H9 (cell line): ENCODE data around the gene AADAT. TPM values are rescaled to one million over a fixed set of nuclear protein-coding genes. Genes with fewer than 3 reads are reported as not detected.

Experiments
- DNase-seq: peaks from one replicate; pipeline ENCODE4 v3.0.0-alpha.2; 2017
- H2AFZ ChIP-seq: one replicate; pipeline ENCODE4 v1.6.1; 2013; ENCODE audit warnings: mild to moderate bottlenecking, low read length, control low read depth, moderate library complexity
- H2AK5ac ChIP-seq: 2 replicates; pipeline ENCODE4 v1.6.1; 2013; ENCODE audit warnings: low read length, control low read depth, mixed read lengths; ENCODE audit not compliant: insufficient read length
- H2BK120ac ChIP-seq: one replicate; pipeline ENCODE4 v1.6.1; 2013; ENCODE audit warnings: low read depth, mild to moderate bottlenecking, low read length, control low read depth, inconsistent platforms; ENCODE audit not compliant: poor library complexity, severe bottlenecking
- H2BK12ac ChIP-seq: 2 replicates; pipeline ENCODE4 v1.6.1; 2013; ENCODE audit warnings: low read length, control low read depth, mixed read lengths, low read depth; ENCODE audit not compliant: insufficient read length
- H2BK15ac ChIP-seq: 2 replicates; pipeline ENCODE4 v1.6.1; 2013; ENCODE audit warnings: low read depth, low read length, control low read depth
- H2BK20ac ChIP-seq: one replicate; pipeline ENCODE4 v1.6.1; 2013; ENCODE audit warnings: low read depth, mild to moderate bottlenecking, low read length, control low read depth, inconsistent platforms; ENCODE audit not compliant: poor library complexity, severe bottlenecking
- H2BK5ac ChIP-seq: 2 replicates; pipeline ENCODE4 v1.6.1; 2013; ENCODE audit warnings: low read length, control low read depth, mixed read lengths; ENCODE audit not compliant: insufficient read length
- H3K14ac ChIP-seq: 2 replicates; pipeline ENCODE4 v1.6.1; 2013; ENCODE audit warnings: low read length, control low read depth; ENCODE audit not compliant: insufficient read depth
- H3K18ac ChIP-seq: 2 replicates; pipeline ENCODE4 v1.6.1; 2013; ENCODE audit warnings: low read depth, mild to moderate bottlenecking, mixed read lengths, low read length, control low read depth; ENCODE audit not compliant: insufficient read length
- H3K23ac ChIP-seq: 2 replicates; pipeline ENCODE4 v1.6.1; 2013; ENCODE audit warnings: low read length, control low read depth, mixed read lengths, low read depth; ENCODE audit not compliant: insufficient read length
- H3K23me2 ChIP-seq: 2 replicates; pipeline ENCODE4 v1.6.1; 2013; ENCODE audit warnings: low read depth, mild to moderate bottlenecking, mixed read lengths, low read length, control low read depth; ENCODE audit not compliant: insufficient read length, poor library complexity, severe bottlenecking
- H3K27ac ChIP-seq: 2 replicates; pipeline ENCODE4 v1.5.1; 2013; ENCODE audit warnings: low read length, control low read depth, mixed read lengths, low read depth; ENCODE audit not compliant: insufficient read length
- H3K27me3 ChIP-seq: 2 replicates; pipeline ENCODE4 v1.6.1; 2013; ENCODE audit warnings: low read length, control low read depth, inconsistent platforms; ENCODE audit not compliant: insufficient read depth
- H3K4ac ChIP-seq: 2 replicates; pipeline ENCODE4 v1.6.1; 2013; ENCODE audit warnings: low read depth, mild to moderate bottlenecking, control low read depth, inconsistent platforms, low read length, moderate library complexity
- H3K4me1 ChIP-seq: 2 replicates; pipeline ENCODE4 v1.6.1; 2013; ENCODE audit warnings: low read length, control low read depth, inconsistent platforms; ENCODE audit not compliant: insufficient read depth
- H3K4me2 ChIP-seq: 2 replicates; pipeline ENCODE4 v1.6.1; 2013; ENCODE audit warnings: low read length, control low read depth, mixed read lengths; ENCODE audit not compliant: insufficient read length, insufficient read depth
- H3K56ac ChIP-seq: 2 replicates; pipeline ENCODE4 v1.6.1; 2013; ENCODE audit warnings: low read depth, mild to moderate bottlenecking, mixed read lengths, low read length, control low read depth; ENCODE audit not compliant: insufficient read length
- H3K79me1 ChIP-seq: 2 replicates; pipeline ENCODE4 v1.6.1; 2013; ENCODE audit warnings: low read depth, mild to moderate bottlenecking, moderate library complexity, low read length, control low read depth, inconsistent platforms; ENCODE audit not compliant: insufficient read depth, poor library complexity, severe bottlenecking
- H3K79me2 ChIP-seq: 2 replicates; pipeline ENCODE4 v1.6.1; 2013; ENCODE audit warnings: low read length, control low read depth, inconsistent platforms; ENCODE audit not compliant: insufficient read depth
- H3K9ac ChIP-seq: 2 replicates; pipeline ENCODE4 v1.6.1; 2013; ENCODE audit warnings: low read length, control low read depth, mixed read lengths; ENCODE audit not compliant: insufficient read length; ENCODE audit errors: extremely low read depth
- H3K9me3 ChIP-seq: one replicate; pipeline ENCODE4 v1.6.1; 2013; ENCODE audit warnings: low read depth, low read length, inconsistent platforms; ENCODE audit not compliant: control insufficient read depth
- H3T11ph ChIP-seq: one replicate; pipeline ENCODE4 v1.6.1; 2013; ENCODE audit warnings: mild to moderate bottlenecking, low read length, control low read depth, inconsistent platforms
- H4K20me1 ChIP-seq: one replicate; pipeline ENCODE4 v1.6.1; 2013; ENCODE audit not compliant: control insufficient read depth, insufficient read length, insufficient read depth
- H4K5ac ChIP-seq: 2 replicates; pipeline ENCODE4 v1.6.1; 2013; ENCODE audit warnings: low read depth, mild to moderate bottlenecking, mixed read lengths, low read length, control low read depth; ENCODE audit not compliant: insufficient read length
- H4K8ac ChIP-seq: replicated peaks from 2 replicates; pipeline ENCODE4 v1.6.1; 2013; ENCODE audit warnings: low read length, control low read depth, mixed read lengths, low read depth; ENCODE audit not compliant: insufficient read length
- H4K91ac ChIP-seq: 2 replicates; pipeline ENCODE4 v1.6.1; 2013; ENCODE audit warnings: low read depth, mild to moderate bottlenecking, moderate library complexity, mixed read lengths, low read length, control low read depth; ENCODE audit not compliant: insufficient read length
- H3K27ac Mint-ChIP-seq, 3 experiments: 2 replicates in 2 of 3; 3 replicates in 1 of 3; pipeline ENCODE4 v1.8.0; 2020 to 2021; ENCODE audit warnings: mixed read lengths in 3 of 3, mild to moderate bottlenecking in 1 of 3, moderate library complexity in 1 of 3
- H3K27me3 Mint-ChIP-seq: 2 replicates; pipeline ENCODE4 v1.8.0; 2021; ENCODE audit warnings: low read depth, mild to moderate bottlenecking, moderate library complexity, mixed read lengths
- H3K36me3 Mint-ChIP-seq, 3 experiments: 2 replicates in 2 of 3; 3 replicates in 1 of 3; pipeline ENCODE4 v1.8.0; 2020 to 2021; ENCODE audit warnings: low read depth in 3 of 3, mixed read lengths in 3 of 3; ENCODE audit not compliant: insufficient read depth in 1 of 3
- H3K4me1 Mint-ChIP-seq, 2 experiments: 2 replicates each; pipeline ENCODE4 v1.8.0; 2020; ENCODE audit warnings: mixed read lengths in 2 of 2
- H3K4me3 Mint-ChIP-seq, 2 experiments: 2 replicates in 1 of 2; 3 replicates in 1 of 2; pipeline ENCODE4 v1.8.0; 2020 to 2021; ENCODE audit warnings: mild to moderate bottlenecking in 2 of 2, mixed read lengths in 2 of 2, moderate library complexity in 1 of 2
- H3K9me3 Mint-ChIP-seq, 2 experiments: 2 replicates in 1 of 2; 3 replicates in 1 of 2; pipeline ENCODE4 v1.8.0; 2020; ENCODE audit warnings: mild to moderate bottlenecking in 2 of 2, mixed read lengths in 2 of 2, moderate library complexity in 1 of 2
- CTCF ChIP-seq: fragments of 200-600 bp; sonication (generic); conservative IDR thresholded peaks from 3 replicates; pipeline ENCODE4 v1.8.0; 2021; ENCODE audit warnings: antibody characterized with exemption, mild to moderate bottlenecking
- WGBS: extraction: QIAGEN DNeasy Blood & Tissue Kit; methylation state at CpG from one replicate; pipeline ENCODE4 v1.1.7; 2013; ENCODE audit warnings: missing lambda C conversion rate, low lambda C conversion rate, mixed read lengths; ENCODE audit not compliant: insufficient read length; ENCODE audit errors: extremely low coverage; 5-methylcytosine and 5-hydroxymethylcytosine counted together
- total RNA-seq: library from RNA; stranded (reverse); gene quantifications from 2 replicates; pipeline ENCODE4 v1.2.1, GENCODE V29; 2021

AADAT gene
- total RNA-seq, 1 experiment from 2014 or later, result 14.1 TPM

GRCh38 chr4:170087163-170087700 is 2.5 kb downstream of the AADAT start:
- H3K4me1 Mint-ChIP-seq, result peaks cover 17 to 18% of the 10 kb centered on the region in 2 experiments
- no peak overlapping the region for H4K91ac ChIP-seq

More at GRCh38 chr4:170087163-170087700, 2.5 kb downstream of the AADAT start:
- Histone ChIP-seq H3K4ac (no peak overlapping the region), H2BK120ac (no peak overlapping the region), H2BK12ac (no peak overlapping the region), H3K18ac (no peak overlapping the region), H3K9me3 (no peaks in the 10 kb centered on the region), H3K14ac (no peak overlapping the region), H3K79me1 (no peaks in the 10 kb centered on the region), H3K9ac (no peak overlapping the region), H2BK20ac (no peak overlapping the region), H2BK15ac (no peak overlapping the region), H3K56ac (no peak overlapping the region), H3K27ac (no peak overlapping the region), H4K8ac (no peak overlapping the region), H3K79me2 (no peaks in the 10 kb centered on the region), H3K27me3 (no peaks in the 10 kb centered on the region), H3K4me2 (no peak overlapping the region), H2BK5ac (no peak overlapping the region), H3K23ac (no peak overlapping the region), H3T11ph (no peak overlapping the region), H4K5ac (no peak overlapping the region), H2AK5ac (no peak overlapping the region), H3K4me1 (no peaks in the 10 kb centered on the region), H2AFZ (no peak overlapping the region), H4K20me1 (no peaks in the 10 kb centered on the region), H3K23me2 (peaks cover 9% of the 10 kb centered on the region)
- Mint-ChIP-seq H3K4me3 (no peak overlapping the region), H3K27ac (no peak overlapping the region; a peak in 1 of 7 replicates), H3K36me3 (peaks cover 15 to 53% (median 45%) of the 10 kb centered on the region in 3 experiments), H3K27me3 (peaks cover 10% of the 10 kb centered on the region), H3K9me3 (no peaks in the 10 kb centered on the region; a peak in 1 of 5 replicates)
- no CpG with 5 or more reads among the region's 4 CpGs for WGBS
- DNase-seq, result no peak
- no peak for TF ChIP-seq CTCF
